Upper lobe of right lung (tissue), 1 donor: Measurements from ENCODE around the gene SPRY4. TPM values are rescaled to one million over a fixed set of nuclear protein-coding genes. Genes with fewer than 3 reads are reported as not detected.

ENCODE experiments used
- ATAC-seq: fragments of 200-7000 bp; cut with Tn5 transposase; one replicate; pipeline ENCODE4 v1.9.1; 2020; ENCODE audit warnings: mild to moderate bottlenecking, moderate library complexity
- DNase-seq: peaks from one replicate; pipeline ENCODE4 v3.0.0-alpha.2; 2020
- H3K27ac ChIP-seq: fragments of 200-600 bp; one replicate; pipeline ENCODE4 v1.8.0; 2022
- H3K27me3 ChIP-seq: fragments of 200-600 bp; one replicate; pipeline ENCODE4 v1.8.0; 2022; ENCODE audit warnings: mild to moderate bottlenecking
- H3K36me3 ChIP-seq: fragments of 200-600 bp; one replicate; pipeline ENCODE4 v1.8.0; 2022
- H3K4me1 ChIP-seq: fragments of 200-600 bp; one replicate; pipeline ENCODE4 v1.8.0; 2022
- H3K4me3 ChIP-seq: fragments of 200-600 bp; one replicate; pipeline ENCODE4 v1.8.0; 2022; ENCODE audit warnings: mild to moderate bottlenecking
- H3K9me3 ChIP-seq: fragments of 200-600 bp; one replicate; pipeline ENCODE4 v1.8.0; 2022
- intact Hi-C: fragments of 100-400 bp; cut with DNase I; formaldehyde crosslinking; loops from one replicate; pipeline ENCODE4 v1.11.0; 2022
- total RNA-seq: library from RNA; stranded (reverse); fragmentation: NEBNext Ultra II Directional; extraction: Animal tissue kit (Norgen Biotek cat#: 25700); gene quantifications from one replicate; pipeline ENCODE4 v1.2.1, GENCODE V29; 2021
- TF ChIP-seq, protein P1 (sequence below): fragments of 200-600 bp; IDR thresholded peaks from one replicate; pipeline ENCODE4 v1.8.0; 2022; ENCODE audit warnings: antibody characterized with exemption
- donor health status: DM: no; HTN: yes; CAD: no; lungs with severe emphysema.

The SPRY4 gene
- total RNA-seq, 1 donor from 2014 or later = 89.8 TPM

DNA sequence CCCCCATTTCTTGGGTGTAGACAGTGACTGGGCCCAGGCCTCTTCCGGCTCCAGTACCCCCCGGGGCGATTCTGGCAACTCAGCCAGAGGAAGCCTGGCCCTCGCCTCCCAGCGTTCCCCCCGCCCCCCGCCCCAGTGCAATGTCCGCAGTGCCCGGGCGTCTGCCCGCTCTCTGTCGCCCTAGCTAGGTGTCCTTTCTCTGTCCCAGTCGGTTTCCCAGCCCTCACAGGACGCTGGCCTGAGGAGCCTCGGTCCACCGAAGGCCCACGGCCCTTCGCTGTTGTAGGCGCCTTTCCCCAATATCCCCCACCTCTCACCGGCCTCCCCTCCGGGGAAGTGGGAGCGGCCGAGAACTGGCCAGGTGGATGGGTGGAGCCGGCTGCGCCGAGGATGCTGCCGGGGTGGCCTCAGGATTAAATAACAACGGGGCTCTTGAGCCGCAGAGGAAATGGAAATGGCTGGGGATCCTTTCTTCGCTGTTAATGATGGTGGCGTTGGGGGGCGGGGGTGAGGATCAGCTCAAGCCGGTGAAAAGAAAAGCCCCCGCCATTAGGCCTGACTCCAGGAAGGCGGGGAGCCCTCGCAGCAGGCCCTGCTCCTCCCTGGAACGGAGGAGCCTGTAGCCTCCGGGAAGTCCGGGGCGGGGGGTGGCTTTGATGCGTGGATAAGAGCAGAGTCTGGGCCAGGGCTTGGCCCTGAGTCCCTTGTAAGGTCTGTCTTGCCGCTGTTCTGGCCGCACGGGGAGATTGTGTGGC, 1.1 kb upstream of the SPRY4 start:
- Histone ChIP-seq H3K36me3 (no peaks in the 10 kb centered on the region), H3K4me3 (peak overlapping the region; percentile 63), H3K4me1 (peaks cover 40% of the 10 kb centered on the region), H3K27ac (peak overlapping the region; percentile 95), H3K27me3 (peaks cover 8% of the 10 kb centered on the region), H3K9me3 (no peaks in the 10 kb centered on the region)
- TF ChIP-seq, protein P1, sequence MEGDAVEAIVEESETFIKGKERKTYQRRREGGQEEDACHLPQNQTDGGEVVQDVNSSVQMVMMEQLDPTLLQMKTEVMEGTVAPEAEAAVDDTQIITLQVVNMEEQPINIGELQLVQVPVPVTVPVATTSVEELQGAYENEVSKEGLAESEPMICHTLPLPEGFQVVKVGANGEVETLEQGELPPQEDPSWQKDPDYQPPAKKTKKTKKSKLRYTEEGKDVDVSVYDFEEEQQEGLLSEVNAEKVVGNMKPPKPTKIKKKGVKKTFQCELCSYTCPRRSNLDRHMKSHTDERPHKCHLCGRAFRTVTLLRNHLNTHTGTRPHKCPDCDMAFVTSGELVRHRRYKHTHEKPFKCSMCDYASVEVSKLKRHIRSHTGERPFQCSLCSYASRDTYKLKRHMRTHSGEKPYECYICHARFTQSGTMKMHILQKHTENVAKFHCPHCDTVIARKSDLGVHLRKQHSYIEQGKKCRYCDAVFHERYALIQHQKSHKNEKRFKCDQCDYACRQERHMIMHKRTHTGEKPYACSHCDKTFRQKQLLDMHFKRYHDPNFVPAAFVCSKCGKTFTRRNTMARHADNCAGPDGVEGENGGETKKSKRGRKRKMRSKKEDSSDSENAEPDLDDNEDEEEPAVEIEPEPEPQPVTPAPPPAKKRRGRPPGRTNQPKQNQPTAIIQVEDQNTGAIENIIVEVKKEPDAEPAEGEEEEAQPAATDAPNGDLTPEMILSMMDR = no peak
- DNase-seq (peak; percentile 84), ATAC-seq (peak; percentile 55)
- intact Hi-C loops = no loop called here

DNA sequence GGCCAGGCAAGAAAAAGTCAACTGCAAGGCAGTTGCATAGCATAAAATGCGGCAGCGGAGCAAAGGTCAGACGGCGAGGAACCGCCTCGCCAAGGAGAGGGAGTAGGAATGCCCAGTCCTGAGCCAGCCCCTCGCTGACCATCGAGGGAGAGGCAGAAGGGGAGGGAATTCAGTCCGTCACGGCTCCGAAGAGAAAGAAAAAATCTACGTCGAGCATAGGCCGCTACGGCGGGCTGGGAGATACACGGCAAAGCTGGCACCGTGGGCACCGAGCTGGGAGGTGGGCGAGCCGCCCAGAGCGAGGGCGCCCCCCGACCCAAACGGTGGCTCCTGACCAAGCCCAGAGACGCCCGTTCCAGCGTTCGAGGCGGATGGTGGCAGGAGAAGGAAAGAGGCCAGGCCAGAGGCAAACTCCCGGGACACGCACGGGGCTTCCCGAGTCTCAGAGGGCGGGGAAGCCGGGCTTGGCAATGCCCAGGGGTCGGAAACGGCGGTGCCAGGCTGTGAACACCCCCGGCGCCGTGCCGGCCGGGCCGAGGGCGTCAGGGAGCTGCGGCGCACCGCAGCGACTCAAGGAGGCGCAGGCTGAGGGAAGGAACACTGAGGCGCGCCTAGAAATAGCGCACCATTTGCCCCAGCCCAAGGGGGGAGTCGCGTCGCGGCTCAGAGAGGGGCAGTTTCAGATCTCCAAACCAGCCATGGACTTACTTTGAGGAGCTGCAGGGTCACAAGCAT, 518 bp downstream of the SPRY4 start:
- TF ChIP-seq, protein P1 = peak; percentile 26

DNA sequence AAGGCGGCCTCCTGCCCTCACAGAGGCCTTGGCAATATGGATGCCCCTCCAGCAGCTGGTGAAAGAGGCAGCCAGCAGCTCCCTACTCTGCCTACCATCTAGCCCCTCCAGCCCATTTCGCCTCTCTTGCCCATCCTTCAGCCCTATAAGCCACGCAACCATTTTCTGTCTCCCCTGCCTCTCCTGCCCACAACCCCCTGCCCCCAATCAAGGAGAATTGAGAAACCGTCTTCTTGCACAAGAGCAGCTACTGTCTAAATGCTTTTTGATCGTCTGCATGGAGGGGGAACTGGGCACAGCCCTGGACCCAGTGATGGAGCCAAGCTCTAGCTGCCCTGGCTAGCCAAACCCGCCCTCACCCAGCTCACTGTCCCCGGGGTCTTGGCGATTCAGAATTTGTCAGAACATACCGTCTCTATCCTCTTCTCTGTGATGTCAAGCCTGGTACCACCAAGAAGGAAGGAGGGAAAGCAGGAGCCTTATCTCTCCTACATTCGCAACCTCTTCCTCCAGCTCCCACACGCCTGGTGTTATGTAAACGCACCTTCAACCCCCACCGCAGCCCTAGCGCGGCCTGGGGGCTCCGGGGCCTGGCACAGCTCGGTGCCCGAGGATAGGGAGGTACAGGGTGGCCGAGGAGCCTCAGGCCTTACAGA, 1.2 kb downstream of the SPRY4 start:
- ATAC-seq = no peak
- intact Hi-C loops = no loop called here

More for the DNA sequence above, 518 bp downstream of the SPRY4 start:
- intact Hi-C loops = no loop called here
- H3K27ac ChIP-seq = peak overlapping the region; percentile 95
- no peaks in the 10 kb centered on the region for H3K9me3 ChIP-seq
- ATAC-seq = peak; percentile 38
- H3K4me3 ChIP-seq = peak overlapping the region; percentile 63
- peaks cover 8% of the 10 kb centered on the region for H3K27me3 ChIP-seq
- DNase-seq = peak; percentile 73
- H3K4me1 ChIP-seq = peaks cover 55% of the 10 kb centered on the region
- no peaks in the 10 kb centered on the region for H3K36me3 ChIP-seq

DNA sequence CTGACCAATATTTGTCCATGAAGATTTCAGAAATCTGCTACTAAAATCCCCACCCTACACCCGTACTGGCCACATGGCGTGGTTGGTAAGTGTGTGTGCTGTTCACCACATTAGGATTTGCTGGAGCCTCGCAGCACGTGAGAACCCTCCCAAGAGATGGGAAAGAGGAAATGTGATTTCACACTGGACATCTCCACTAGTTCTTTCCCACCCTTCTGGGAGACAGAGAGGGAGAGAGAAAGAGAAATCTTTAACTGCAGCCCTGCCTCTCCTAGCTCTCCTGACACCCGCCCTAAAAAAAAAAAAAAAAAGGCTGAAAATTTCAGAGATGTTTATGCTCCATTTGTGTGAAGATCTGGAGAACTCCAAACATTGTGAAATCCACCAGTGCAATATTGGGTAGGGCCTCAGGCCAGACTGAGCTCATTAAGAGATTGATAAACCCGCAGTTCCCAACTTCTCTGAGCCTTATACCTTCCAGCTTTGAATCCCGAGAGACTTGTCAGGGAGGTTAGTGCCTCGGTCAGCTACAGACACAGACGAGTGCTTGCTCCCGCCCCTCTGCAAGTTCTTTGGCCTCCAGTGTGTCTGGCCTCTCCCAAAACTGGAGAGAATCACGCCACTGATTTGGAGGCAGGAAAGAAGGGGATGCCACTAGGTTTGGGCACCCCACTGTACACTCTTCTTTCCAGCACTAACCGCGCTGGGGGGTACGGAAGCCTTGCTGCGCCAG, 1.9 kb downstream of the SPRY4 start:
- Histone ChIP-seq H3K36me3 (peaks cover 6% of the 10 kb centered on the region), H3K27me3 (peaks cover 8% of the 10 kb centered on the region), H3K4me1 (peaks cover 67% of the 10 kb centered on the region), H3K4me3 (peak overlapping the region; percentile 63), H3K9me3 (no peaks in the 10 kb centered on the region), H3K27ac (peak overlapping the region; percentile 95)
- TF ChIP-seq, protein P1 = no peak
- no peak for DNase-seq
- intact Hi-C loops = no loop called here
- ATAC-seq = no peak

More for the DNA sequence above, 1.2 kb downstream of the SPRY4 start:
- no peak for DNase-seq
- Histone ChIP-seq H3K27ac (peak overlapping the region; percentile 95), H3K4me3 (peak overlapping the region; percentile 63), H3K27me3 (peaks cover 8% of the 10 kb centered on the region), H3K36me3 (no peaks in the 10 kb centered on the region), H3K9me3 (no peaks in the 10 kb centered on the region), H3K4me1 (peaks cover 62% of the 10 kb centered on the region)
- TF ChIP-seq, protein P1 = no peak

DNA sequence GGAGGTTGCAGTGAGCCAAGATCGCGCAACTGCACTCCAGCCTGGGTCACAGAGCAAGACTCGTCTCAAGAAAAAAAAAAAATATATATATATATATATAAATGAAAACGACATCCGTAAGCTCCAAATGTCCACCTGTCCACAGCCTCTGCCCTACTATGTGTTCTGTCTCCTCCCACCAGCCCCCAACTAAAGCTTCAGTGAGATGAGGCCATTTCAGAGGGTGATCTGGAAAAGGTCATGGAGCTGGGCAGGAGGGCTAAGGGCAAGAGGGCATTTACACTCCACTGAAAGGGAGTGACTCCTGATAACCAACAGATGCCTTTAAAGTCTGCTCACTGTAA, 2.4 kb downstream of the SPRY4 start:
- H3K4me1 ChIP-seq = peaks cover 67% of the 10 kb centered on the region
- H3K27me3 ChIP-seq = peaks cover 8% of the 10 kb centered on the region
- no peaks in the 10 kb centered on the region for H3K9me3 ChIP-seq
- no peak for ATAC-seq
- peak overlapping the region; percentile 63 for H3K4me3 ChIP-seq
- peaks cover 11% of the 10 kb centered on the region for H3K36me3 ChIP-seq
- TF ChIP-seq, protein P1 = no peak
- no peak for DNase-seq
- intact Hi-C loops = no loop called here
- H3K27ac ChIP-seq = peak overlapping the region; percentile 95
